Measurements from ENCODE around the gene MGAT3. TPM values are rescaled to one million over a fixed set of nuclear protein-coding genes. Genes with fewer than 3 reads are reported as not detected.

The MGAT3 gene
- total and polyA plus RNA-seq, 9 of the 15 experiments (the other 6 are each of a cell fraction or from before 2014, with no cell fraction given): 0.10 to 11.5 (median 4.6) TPM

DNA sequence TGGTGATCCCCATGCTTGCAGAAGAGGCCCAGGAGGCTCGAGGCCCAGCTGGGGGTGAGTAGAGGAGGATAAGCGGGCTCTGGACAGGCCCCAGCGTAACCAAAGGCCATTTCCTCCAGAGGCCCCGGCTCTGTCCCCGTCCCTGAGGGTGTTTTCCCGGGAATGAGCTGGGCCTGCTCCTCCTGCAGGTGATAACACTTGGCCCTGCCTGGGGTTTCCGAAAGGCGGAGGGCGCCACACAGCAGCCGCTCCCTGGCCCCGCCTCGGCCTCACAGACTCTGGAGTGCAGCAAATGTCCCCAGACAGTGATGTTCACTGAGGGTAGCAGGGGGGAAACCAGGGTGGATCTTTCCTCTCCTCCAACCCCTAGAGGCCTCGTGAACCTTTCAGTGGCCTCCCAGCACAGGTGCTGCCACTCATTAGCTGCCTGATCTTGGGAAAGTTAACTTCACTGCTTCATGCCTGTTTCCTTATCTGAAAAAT, 10.5 kb upstream of the MGAT3 start:
- no peaks in the 10 kb centered on the region for H3K9me3 ChIP-seq (replicated peaks; ENCODE audit: control insufficient read depth, insufficient read depth, low read depth, low read length)
- H3K79me2 ChIP-seq (ENCODE audit: control insufficient read depth, insufficient read depth, low read length): no peaks in the 10 kb centered on the region
- H3K36me3 ChIP-seq (ENCODE audit: control insufficient read depth, insufficient read depth, low read length): no peaks in the 10 kb centered on the region
- no peak overlapping the region for H3K4me3 ChIP-seq
- ChIA-PET CTCF (ENCODE audit: low intra/inter-chr PET ratio) (no interaction called here), POLR2A (interaction anchor here (2.3 kb wide), 1 partner anchor 8 kb away, joined by 6 read pairs; no protein-coding TSS in a partner anchor)
- DNase-seq (ENCODE audit: extremely low read depth in 1 of 4, low spot score in 3 of 4) (peak; percentile 42 to 53 (median 43)), ATAC-seq (peak; percentile 86), FAIRE-seq (peak; percentile 70)
- peaks cover 6 to 48% of the 10 kb centered on the region in 2 experiments; a peak in 4 of 5 replicates for H3K4me1 ChIP-seq (replicated peaks in 1 of 2; ENCODE audit: control insufficient read depth in 2 of 2, insufficient read depth in 2 of 2, low read length in 2 of 2)
- BruUV-seq (replicated peaks): no TSS peak
- peak overlapping the region; percentile 69 for H2AFZ ChIP-seq (ENCODE audit: low read depth, low read length)
- no peaks in the 10 kb centered on the region for H4K20me1 ChIP-seq (replicated peaks; ENCODE audit: control insufficient read depth, insufficient read depth, low read length)
- intact Hi-C loops (cut with micrococcal nuclease) (no loop called here), in situ Hi-C loops (cut with MboI) (no loop called here)
- H3K4me2 ChIP-seq (ENCODE audit: insufficient read depth, low read length): no peak overlapping the region
- H3K9me1 ChIP-seq (ENCODE audit: control insufficient read depth, insufficient read depth, low read length): no peaks in the 10 kb centered on the region
- no peak overlapping the region for H3K27ac ChIP-seq (ENCODE audit: extremely low read depth, low read depth, low read length)
- H3K27me3 ChIP-seq (ENCODE audit: control insufficient read depth in 2 of 2, insufficient read depth in 2 of 2, low read length in 2 of 2): no peaks in the 10 kb centered on the region
- H3K9ac ChIP-seq (ENCODE audit: insufficient read depth in 1 of 2, low read depth in 2 of 2, low read length in 2 of 2): peak overlapping the region in 1 of 2 experiments; percentile 52; a peak in 2 of 4 replicates
- 27% methylated on average over 9 of the region's 13 CpGs for WGBS (ENCODE audit: insufficient coverage, low coverage, missing lambda C conversion rate)
- TF ChIP-seq BCOR (IDR thresholded peaks at IDR 0.05): no peak
- TF ChIP-seq, protein P1, sequence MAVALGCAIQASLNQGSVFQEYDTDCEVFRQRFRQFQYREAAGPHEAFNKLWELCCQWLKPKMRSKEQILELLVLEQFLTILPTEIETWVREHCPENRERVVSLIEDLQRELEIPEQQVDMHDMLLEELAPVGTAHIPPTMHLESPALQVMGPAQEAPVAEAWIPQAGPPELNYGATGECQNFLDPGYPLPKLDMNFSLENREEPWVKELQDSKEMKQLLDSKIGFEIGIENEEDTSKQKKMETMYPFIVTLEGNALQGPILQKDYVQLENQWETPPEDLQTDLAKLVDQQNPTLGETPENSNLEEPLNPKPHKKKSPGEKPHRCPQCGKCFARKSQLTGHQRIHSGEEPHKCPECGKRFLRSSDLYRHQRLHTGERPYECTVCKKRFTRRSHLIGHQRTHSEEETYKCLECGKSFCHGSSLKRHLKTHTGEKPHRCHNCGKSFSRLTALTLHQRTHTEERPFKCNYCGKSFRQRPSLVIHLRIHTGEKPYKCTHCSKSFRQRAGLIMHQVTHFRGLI (CRISPR knock-in tag; IDR thresholded peaks at IDR 0.05): no peak
- peak; percentile 21; the same call in 1 of the 2 replicates for TF ChIP-seq PHF8 (IDR thresholded peaks at IDR 0.05; ENCODE audit: borderline replicate concordance, low read length)
- no peak for TF ChIP-seq MAZ (CRISPR knock-in tag; conservative IDR thresholded peaks at IDR 0.05 in 1 of 2, IDR thresholded peaks at IDR 0.05 in 1 of 2)
- no peak for TF ChIP-seq ZNF77 (CRISPR knock-in tag; IDR thresholded peaks at IDR 0.05)
- no peak for TF ChIP-seq KDM1A (IDR thresholded peaks at IDR 0.05)
- no peak for TF ChIP-seq HOXB6 (CRISPR knock-in tag; IDR thresholded peaks at IDR 0.05; ENCODE audit: borderline replicate concordance)
- TF ChIP-seq TAF1 (IDR thresholded peaks at IDR 0.05; ENCODE audit: control insufficient read depth, extremely low read depth, insufficient read depth, low read length, severe bottlenecking): no peak
- peak in 2 of 3 experiments; percentile 32 to 40; a peak in 4 of 6 replicates for TF ChIP-seq CTCF (IDR thresholded peaks at IDR 0.05 in 2 of 3, conservative IDR thresholded peaks at IDR 0.05 in 1 of 3; ENCODE audit: insufficient read depth in 2 of 3, low read depth in 1 of 3, low read length in 3 of 3)
- TF ChIP-seq SRF (CRISPR knock-in tag; IDR thresholded peaks at IDR 0.05): no peak
- TF ChIP-seq CTBP1 (IDR thresholded peaks at IDR 0.05; ENCODE audit: borderline replicate concordance): 0 out of 2 replicates have a peak, but pooled peaks have one; percentile 14
- peak; percentile 50 for TF ChIP-seq ZFX (CRISPR knock-in tag; IDR thresholded peaks at IDR 0.05)
- no peak for TF ChIP-seq PCBP1 (IDR thresholded peaks at IDR 0.05; ENCODE audit: low read depth, low read length, poor library complexity, severe bottlenecking)
- no peak for TF ChIP-seq MCM5 (IDR thresholded peaks at IDR 0.05; ENCODE audit: low read depth)
- TF ChIP-seq TFAM (CRISPR knock-in tag; conservative IDR thresholded peaks at IDR 0.05): no peak
- TF ChIP-seq SMARCC2 (IDR thresholded peaks at IDR 0.05; ENCODE audit: low read depth): no peak
- TF ChIP-seq SIN3A (IDR thresholded peaks at IDR 0.05; ENCODE audit: borderline replicate concordance in 2 of 2, control insufficient read depth in 1 of 2, low read depth in 2 of 2, low read length in 2 of 2): no peak
- no peak for TF ChIP-seq TRIM24 (IDR thresholded peaks at IDR 0.05)
- no peak for TF ChIP-seq FOXP1 (CRISPR knock-in tag; IDR thresholded peaks at IDR 0.05)
- TF ChIP-seq ZNF263 (CRISPR knock-in tag; IDR thresholded peaks at IDR 0.05; ENCODE audit: borderline replicate concordance): 0 out of 2 replicates have a peak, but pooled peaks have one; percentile 5
- TF ChIP-seq YBX1 (IDR thresholded peaks at IDR 0.05): no peak
